ENCODE measurements around the gene TRIM41. TPM values are rescaled to one million over a fixed set of nuclear protein-coding genes. Genes with fewer than 3 reads are reported as not detected.

Gene TRIM41
- total and polyA plus RNA-seq, 9 of the 15 experiments (the other 6 are each of a cell fraction or from before 2014, with no cell fraction given), result 1.8 to 47.6 (median 20.9) TPM

- TF ChIP-seq, protein P1, sequence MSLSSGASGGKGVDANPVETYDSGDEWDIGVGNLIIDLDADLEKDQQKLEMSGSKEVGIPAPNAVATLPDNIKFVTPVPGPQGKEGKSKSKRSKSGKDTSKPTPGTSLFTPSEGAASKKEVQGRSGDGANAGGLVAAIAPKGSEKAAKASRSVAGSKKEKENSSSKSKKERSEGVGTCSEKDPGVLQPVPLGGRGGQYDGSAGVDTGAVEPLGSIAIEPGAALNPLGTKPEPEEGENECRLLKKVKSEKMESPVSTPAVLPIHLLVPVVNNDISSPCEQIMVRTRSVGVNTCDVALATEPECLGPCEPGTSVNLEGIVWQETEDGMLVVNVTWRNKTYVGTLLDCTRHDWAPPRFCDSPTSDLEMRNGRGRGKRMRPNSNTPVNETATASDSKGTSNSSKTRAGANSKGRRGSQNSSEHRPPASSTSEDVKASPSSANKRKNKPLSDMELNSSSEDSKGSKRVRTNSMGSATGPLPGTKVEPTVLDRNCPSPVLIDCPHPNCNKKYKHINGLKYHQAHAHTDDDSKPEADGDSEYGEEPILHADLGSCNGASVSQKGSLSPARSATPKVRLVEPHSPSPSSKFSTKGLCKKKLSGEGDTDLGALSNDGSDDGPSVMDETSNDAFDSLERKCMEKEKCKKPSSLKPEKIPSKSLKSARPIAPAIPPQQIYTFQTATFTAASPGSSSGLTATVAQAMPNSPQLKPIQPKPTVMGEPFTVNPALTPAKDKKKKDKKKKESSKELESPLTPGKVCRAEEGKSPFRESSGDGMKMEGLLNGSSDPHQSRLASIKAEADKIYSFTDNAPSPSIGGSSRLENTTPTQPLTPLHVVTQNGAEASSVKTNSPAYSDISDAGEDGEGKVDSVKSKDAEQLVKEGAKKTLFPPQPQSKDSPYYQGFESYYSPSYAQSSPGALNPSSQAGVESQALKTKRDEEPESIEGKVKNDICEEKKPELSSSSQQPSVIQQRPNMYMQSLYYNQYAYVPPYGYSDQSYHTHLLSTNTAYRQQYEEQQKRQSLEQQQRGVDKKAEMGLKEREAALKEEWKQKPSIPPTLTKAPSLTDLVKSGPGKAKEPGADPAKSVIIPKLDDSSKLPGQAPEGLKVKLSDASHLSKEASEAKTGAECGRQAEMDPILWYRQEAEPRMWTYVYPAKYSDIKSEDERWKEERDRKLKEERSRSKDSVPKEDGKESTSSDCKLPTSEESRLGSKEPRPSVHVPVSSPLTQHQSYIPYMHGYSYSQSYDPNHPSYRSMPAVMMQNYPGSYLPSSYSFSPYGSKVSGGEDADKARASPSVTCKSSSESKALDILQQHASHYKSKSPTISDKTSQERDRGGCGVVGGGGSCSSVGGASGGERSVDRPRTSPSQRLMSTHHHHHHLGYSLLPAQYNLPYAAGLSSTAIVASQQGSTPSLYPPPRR (CRISPR knock-in tag; IDR thresholded peaks at IDR 0.05; ENCODE audit: borderline replicate concordance), result no peak
- peak; percentile 62; the same call in 1 of the 2 replicates for TF ChIP-seq ZNF384 (IDR thresholded peaks at IDR 0.05; ENCODE audit: low read depth, low read length)
- TF ChIP-seq, protein P2, sequence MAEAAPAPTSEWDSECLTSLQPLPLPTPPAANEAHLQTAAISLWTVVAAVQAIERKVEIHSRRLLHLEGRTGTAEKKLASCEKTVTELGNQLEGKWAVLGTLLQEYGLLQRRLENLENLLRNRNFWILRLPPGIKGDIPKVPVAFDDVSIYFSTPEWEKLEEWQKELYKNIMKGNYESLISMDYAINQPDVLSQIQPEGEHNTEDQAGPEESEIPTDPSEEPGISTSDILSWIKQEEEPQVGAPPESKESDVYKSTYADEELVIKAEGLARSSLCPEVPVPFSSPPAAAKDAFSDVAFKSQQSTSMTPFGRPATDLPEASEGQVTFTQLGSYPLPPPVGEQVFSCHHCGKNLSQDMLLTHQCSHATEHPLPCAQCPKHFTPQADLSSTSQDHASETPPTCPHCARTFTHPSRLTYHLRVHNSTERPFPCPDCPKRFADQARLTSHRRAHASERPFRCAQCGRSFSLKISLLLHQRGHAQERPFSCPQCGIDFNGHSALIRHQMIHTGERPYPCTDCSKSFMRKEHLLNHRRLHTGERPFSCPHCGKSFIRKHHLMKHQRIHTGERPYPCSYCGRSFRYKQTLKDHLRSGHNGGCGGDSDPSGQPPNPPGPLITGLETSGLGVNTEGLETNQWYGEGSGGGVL (CRISPR knock-in tag; IDR thresholded peaks at IDR 0.05), result no peak
- TF ChIP-seq NUFIP1 (IDR thresholded peaks at IDR 0.05; ENCODE audit: partially characterized antibody), result no peak
- no peak for TF ChIP-seq SMARCB1 (IDR thresholded peaks at IDR 0.05; ENCODE audit: insufficient read length, low read depth)
- TF ChIP-seq CBX2 (IDR thresholded peaks at IDR 0.05; ENCODE audit: insufficient read depth, low read length, poor library complexity, severe bottlenecking), result no peak
- TF ChIP-seq POLR3G (IDR thresholded peaks at IDR 0.05; ENCODE audit: extremely low read depth, insufficient read length, insufficient replicate concordance), result peak; percentile 40
- TF ChIP-seq ZNF584 (CRISPR knock-in tag; IDR thresholded peaks at IDR 0.05; ENCODE audit: low read depth), result no peak
- no peak; the same call in 1 of the 2 replicates for TF ChIP-seq CTBP1 (IDR thresholded peaks at IDR 0.05; ENCODE audit: borderline replicate concordance)
- TF ChIP-seq STAG1 (CRISPR knock-in tag; IDR thresholded peaks at IDR 0.05; ENCODE audit: borderline replicate concordance), result no peak
- TF ChIP-seq MED1 (CRISPR knock-in tag; IDR thresholded peaks at IDR 0.05; ENCODE audit: borderline replicate concordance), result no peak
- no peak for TF ChIP-seq ZFP1 (CRISPR knock-in tag; IDR thresholded peaks at IDR 0.05)
- TF ChIP-seq NCOA4 (IDR thresholded peaks at IDR 0.05; ENCODE audit: partially characterized antibody), result no peak
- TF ChIP-seq, protein P3, sequence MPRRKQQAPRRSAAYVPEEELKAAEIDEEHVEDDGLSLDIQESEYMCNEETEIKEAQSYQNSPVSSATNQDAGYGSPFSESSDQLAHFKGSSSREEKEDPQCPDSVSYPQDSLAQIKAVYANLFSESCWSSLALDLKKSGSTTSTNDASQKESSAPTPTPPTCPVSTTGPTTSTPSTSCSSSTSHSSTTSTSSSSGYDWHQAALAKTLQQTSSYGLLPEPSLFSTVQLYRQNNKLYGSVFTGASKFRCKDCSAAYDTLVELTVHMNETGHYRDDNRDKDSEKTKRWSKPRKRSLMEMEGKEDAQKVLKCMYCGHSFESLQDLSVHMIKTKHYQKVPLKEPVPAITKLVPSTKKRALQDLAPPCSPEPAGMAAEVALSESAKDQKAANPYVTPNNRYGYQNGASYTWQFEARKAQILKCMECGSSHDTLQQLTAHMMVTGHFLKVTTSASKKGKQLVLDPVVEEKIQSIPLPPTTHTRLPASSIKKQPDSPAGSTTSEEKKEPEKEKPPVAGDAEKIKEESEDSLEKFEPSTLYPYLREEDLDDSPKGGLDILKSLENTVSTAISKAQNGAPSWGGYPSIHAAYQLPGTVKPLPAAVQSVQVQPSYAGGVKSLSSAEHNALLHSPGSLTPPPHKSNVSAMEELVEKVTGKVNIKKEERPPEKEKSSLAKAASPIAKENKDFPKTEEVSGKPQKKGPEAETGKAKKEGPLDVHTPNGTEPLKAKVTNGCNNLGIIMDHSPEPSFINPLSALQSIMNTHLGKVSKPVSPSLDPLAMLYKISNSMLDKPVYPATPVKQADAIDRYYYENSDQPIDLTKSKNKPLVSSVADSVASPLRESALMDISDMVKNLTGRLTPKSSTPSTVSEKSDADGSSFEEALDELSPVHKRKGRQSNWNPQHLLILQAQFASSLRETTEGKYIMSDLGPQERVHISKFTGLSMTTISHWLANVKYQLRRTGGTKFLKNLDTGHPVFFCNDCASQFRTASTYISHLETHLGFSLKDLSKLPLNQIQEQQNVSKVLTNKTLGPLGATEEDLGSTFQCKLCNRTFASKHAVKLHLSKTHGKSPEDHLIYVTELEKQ (CRISPR knock-in tag; IDR thresholded peaks at IDR 0.05), result no peak
- no peak; the same call in 1 of the 2 replicates for TF ChIP-seq GABPA (tag; conservative IDR thresholded peaks at IDR 0.05; ENCODE audit: low read depth)
- peak; percentile 82 for TF ChIP-seq BRF1 (IDR thresholded peaks at IDR 0.05; ENCODE audit: borderline replicate concordance, extremely low read depth, insufficient read length)
- no peak; a peak in 1 of 4 replicates for TF ChIP-seq KDM4B (IDR thresholded peaks at IDR 0.05; ENCODE audit: borderline replicate concordance in 2 of 2, low read depth in 1 of 2)
Measured at GRCh38 chr5:181188700-181189362, 34.2 kb upstream of the TRIM41 start (continued).

All from K562 (cell line).